Stimulated activated CD8-positive, alpha-beta memory T cell treated with anti-CD3 and anti-CD28 coated beads, Interleukin-12 subunit alpha, Interleukin-12 subunit beta, amount 100 ng/mL, for 24 hours (primary cell): ENCODE measurements around the gene TP53I3.
"Not testable (repeated sequence)": the region's sequence is repeated elsewhere in the genome, so short reads cannot be mapped to it uniquely, and the experiment has no call there.

Experiments
- DNase-seq: peaks from one replicate; pipeline ENCODE4 v3.0.0-alpha.2; 2020; ENCODE audit errors: extremely low read depth

The TP53I3 gene, protein sequence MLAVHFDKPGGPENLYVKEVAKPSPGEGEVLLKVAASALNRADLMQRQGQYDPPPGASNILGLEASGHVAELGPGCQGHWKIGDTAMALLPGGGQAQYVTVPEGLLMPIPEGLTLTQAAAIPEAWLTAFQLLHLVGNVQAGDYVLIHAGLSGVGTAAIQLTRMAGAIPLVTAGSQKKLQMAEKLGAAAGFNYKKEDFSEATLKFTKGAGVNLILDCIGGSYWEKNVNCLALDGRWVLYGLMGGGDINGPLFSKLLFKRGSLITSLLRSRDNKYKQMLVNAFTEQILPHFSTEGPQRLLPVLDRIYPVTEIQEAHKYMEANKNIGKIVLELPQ

DNA sequence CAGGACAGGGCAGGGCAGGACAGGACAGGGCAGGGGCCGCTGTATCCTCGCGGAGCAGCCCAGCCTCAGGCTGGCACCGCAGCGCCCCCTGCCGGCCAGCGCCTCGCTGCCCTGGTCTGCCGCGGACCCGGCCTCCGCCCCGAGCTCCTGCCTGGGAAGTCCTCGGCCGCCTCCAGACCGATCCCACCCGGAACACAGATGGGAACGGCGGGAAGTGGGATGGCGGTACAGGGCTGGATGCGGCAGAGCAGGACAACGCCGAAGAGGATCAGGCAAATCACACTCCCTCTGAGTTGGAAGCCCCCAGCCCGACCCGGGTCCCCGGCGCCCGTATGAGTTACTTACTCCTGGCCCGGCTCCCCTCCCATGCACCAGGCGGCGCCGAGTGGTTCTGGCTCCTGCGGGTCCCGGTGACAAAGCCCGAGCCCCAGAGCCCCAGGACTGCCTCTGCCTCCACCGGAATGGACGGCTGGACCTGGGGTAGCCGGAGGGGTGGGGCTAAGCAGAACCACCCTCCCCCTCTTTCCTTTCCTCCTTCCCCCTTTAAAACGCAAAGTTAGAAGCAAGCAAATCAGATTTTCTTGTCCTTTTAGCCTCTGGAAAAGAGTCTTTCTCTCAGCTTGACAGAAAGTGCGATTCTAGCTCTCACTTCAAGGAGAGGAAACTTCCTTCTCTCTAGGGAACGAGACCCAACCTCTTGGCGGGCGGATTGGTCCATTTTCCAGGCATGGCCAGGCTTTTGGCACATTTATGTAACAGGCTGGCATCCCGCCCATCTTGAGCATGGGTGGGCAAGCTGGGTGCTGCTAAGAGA is at the start of gene TP53I3:
Gene TP53I3 (minus strand): TSS at position 449 of the 814 bp plus-strand sequence. CDS start 508 bp downstream, outside the sequence.
- DNase-seq = peak; percentile 53

DNA sequence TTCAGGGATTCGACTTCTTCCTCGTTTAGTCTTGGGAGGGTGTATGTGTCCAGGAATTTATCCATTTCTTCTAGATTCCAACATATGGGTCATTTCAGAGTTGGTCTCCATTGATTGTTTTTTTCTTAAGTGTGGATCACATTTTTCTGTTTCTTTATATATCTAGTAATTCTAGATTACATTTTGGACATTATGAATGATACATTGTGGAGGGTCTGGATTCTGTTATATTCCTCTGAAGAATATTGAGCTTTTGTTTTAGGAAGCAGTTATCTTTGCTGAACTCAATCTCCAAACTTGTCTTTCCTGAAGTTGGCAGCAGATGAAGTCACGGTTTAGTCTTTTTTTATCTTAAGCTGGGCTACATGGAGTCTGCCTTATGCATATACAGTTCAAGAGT is 47.9 kb upstream of the TP53I3 start:
- no peak for DNase-seq

DNA sequence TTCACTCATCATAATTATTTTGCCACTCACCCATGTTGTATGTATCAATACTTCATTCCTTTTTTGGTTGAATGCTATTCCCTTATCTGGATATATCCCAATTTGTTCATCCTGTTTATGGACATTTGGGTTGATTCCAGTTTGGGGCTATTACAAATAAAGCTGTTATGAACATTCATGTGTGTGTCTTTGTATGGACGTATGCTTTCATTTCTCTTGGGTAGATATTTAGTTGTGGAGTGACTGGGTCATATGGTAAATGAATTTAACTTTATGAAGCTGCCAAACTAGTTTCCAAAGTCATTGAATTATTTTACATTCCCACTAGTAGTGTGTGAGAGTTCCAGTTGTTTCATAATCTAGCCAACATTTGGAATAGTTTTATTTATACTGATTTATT is 41.3 kb upstream of the TP53I3 start:
- no peak for DNase-seq

GRCh38 chr2:24123922-24124580 is 39.4 kb upstream of the TP53I3 start:
- no peak for DNase-seq

- peak; percentile 43 for DNase-seq
Observed at GRCh38 chr2:24123195-24123921, 38.7 kb upstream of the TP53I3 start, which contains the start of the genes FAM228B and PFN4. TSS of gene FAM228B (plus strand) at chr2:24123469. CDS start at chr2:24124362, 893 bp downstream. TSS of gene PFN4 (minus strand) at chr2:24123334. CDS start at chr2:24122535, 799 bp downstream.

DNA sequence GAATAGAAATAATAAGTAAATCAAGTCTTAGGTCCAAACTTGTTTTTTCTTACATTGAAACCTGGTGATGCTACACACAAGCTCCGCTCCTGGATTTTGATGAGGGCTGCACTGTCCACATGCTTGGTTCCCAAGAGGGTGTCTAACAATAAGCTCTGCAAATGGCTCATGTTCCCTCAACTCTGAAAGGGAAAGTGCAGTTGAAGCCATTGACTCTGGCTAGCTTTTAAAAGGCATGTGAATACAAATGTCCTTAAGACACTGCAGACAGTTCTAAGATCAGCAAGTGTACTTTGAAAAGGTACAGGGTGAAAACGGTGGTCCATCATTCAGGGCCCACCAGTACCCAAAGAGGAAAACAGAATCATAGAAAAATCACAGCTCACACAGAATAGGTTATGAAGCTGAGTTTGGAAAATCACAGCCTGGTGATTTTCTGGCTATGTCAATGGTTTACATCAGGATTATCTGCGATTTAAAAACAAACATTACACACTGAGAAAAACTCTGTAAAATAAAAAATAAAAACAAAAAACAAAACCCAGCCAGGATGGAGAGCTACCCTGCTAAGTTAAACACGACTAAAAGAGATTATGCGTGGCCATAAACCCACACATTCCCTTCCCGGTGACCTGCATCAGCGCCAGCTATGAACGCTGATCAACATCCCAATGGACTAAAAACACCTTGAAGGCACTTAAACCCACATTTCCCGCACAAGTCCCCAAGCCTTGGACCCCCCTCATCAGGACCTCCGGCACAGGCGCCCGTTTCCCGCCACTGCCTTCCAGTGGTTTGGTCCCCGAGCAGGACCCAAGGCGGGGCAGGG is 37.9 kb upstream of the TP53I3 start:
- DNase-seq = no peak

GRCh38 chr2:24121469-24121868 is 36.8 kb upstream of the TP53I3 start:
- DNase-seq = no peak

- no peak for DNase-seq
Observed at GRCh38 chr2:24121066-24121465, 36.4 kb upstream of the TP53I3 start.

GRCh38 chr2:24117902-24118301 is 33.3 kb upstream of the TP53I3 start:
- DNase-seq = no peak

- DNase-seq = no peak
Observed at GRCh38 chr2:24115057-24115456, 30.4 kb upstream of the TP53I3 start.

DNA sequence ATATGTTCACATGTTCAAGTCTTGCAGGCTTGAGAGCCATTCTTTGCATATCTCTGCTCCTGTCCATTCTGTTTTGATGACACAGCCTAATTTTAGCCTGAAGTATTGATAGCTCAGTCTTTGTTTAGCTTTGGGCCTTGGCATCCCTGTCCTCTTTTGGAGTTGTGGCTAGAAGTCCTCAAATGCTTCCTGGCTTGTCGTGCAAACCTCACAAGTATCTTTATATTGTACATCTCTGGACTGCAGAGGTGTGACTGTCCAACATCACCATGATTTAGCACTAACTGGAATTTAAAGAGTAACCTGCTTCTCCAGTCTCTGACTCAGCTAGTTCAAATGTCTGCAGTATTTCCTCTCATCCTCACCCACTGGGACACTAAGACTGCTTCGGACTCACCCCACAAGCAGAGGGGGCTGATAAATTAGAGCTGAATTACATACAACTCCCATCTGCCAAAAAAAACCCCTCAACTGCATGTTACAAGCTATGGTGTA is 26.8 kb upstream of the TP53I3 start:
- no peak for DNase-seq

DNA sequence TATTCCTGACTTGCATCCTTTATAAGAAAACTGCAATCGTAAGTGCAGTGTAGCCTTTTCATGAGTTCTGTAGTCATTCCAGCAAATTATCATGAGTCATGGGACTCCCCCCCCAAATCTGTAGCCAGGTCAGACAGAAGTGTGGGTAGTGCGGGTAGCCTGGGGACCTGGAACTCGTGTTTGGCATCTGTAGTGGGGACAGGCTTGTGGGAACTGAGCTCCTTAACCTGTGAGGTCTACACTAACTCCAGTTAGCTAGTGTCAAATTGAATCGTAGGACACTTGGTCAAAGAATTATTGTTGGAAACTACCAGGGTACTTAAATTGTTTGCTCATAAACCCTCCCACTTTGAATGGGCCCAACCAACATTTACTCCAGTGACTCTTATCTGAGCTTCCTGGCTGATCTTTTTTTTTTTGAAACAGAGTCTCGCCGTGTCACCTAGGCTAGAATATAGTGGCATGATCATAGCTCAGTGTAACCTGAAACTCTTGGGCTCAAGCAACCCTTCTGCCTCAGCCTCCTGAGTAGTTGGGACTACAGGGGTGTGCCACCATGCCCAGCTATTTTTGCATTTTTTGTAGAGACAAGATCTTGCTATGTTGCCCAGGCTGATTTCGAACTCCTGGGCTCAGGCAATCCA is 26.1 kb upstream of the TP53I3 start:
- DNase-seq = no peak

GRCh38 chr2:24109431-24109830 is 24.8 kb upstream of the TP53I3 start:
- DNase-seq = not testable (repeated sequence)

- DNase-seq = no peak
Observed at GRCh38 chr2:24107336-24107735, 22.7 kb upstream of the TP53I3 start.

GRCh38 chr2:24106786-24107185 is 22.2 kb upstream of the TP53I3 start:
- DNase-seq = no peak

DNA sequence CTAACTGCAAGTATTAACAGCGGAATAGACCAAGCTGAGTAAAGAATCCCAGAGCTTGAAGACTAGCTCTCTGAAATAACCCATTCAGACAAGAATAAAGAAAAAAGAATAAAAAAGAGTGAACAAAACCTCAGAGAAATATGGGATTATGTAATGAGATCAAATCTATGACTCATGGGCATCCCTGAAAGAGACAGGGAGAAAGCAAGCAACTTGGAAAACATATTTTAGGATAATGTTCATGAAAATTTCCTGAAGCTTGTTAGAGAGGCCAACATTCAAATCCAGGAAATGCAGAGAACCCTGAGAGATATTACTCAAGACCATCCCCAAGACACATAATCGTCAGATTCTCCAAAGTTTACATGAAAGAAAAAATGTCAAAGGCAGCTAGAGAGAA is 21.2 kb upstream of the TP53I3 start:
- no peak for DNase-seq

DNA sequence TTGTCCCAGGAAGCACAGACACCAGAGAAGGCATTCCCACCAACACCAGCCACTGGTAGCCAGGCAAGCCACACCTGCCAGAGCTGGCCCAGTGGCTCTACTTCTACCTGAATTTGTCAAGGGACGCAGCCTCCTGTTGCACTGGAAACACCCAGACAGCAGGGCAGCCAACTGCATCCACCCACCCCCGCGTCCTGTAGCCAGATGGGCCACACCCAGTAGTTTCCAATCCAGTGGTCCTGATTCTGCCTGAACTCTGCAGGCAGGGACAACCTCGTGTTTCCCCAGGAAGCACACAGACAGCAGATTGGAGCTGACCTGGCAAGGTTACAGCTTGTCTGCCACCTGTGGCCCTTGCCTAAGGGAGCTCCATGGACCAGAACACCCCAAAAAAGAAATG is 20.3 kb upstream of the TP53I3 start:
- DNase-seq = no peak

DNA sequence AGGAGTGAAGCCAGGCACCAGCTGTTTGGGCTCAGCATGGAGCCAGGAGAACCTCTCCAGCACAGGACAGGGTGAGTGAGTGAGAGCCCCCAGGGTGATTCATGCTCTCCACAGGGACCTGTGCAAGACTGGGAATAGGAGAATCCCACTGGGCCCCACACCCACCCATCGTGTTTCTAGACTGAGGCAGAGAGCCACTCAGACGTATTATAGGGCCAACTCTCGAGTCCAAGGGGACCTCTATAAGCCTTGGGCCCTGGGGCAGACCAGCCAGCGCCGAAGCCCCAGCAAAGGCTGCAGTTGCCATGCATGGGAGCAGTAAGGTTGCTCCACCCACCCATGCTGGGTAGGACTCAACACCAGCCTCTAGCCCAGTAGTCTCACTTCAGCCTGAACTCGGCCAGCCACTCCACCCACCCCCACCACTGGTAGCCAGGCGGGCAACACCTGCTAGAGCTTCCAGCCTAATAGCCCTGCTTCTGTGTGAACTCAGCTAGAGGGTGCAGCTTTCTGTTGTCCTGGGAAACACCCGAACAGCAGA is 19.5 kb upstream of the TP53I3 start:
- no peak for DNase-seq

DNA sequence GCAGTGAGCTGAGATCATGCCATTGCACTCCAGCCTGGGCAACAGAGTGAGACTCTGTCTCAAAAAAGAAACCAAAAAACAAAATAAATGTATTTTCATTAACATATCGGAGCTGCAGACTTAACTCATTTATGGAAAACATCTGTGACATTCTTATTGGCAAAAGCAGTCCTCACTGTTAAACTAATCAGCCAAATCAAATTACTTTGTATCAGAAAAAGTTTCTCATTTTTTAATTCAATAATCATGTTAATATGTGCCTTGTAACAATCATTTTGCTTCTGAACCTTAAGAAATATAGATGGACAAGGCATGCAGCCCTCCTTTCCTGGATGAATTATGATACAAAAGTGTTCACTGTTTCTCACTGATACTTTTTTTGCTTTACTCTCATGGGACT is 18.0 kb upstream of the TP53I3 start:
- DNase-seq = no peak

DNA sequence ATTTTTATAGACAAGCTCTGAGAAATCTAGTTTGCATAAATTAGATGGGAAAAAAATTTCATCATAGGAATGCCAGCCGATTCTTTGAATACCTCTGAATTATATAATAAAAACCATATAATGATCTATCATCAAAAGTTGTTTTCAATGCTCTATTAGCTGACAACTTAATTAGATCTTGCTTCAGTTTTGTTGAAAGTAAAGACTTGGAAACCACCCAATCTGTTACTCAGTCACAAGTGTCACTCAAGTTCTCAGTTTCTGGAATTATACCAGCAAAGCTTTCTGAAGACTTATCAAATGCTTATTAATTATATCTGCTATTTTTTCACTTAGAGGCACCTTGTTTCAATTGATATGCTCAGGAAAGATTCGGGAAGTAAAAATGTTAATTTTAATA is 17.4 kb upstream of the TP53I3 start:
- no peak for DNase-seq
